K562 (cell line): ENCODE measurements around the gene RHCG. TPM values are rescaled to one million over a fixed set of nuclear protein-coding genes. Genes with fewer than 3 reads are reported as not detected.

ENCODE experiments used
- ATAC-seq: fragments of 200-7000 bp; cut with Tn5 transposase; 3 replicates; pipeline ENCODE4 v1.9.1; 2020; ENCODE audit warnings: moderate library complexity
- BruUV-seq: library from RNA; stranded (reverse); fragments of 400-500 nt; replicated peaks from 2 replicates; lab custom pipeline; 2021; lab: Mats Ljungman, UMichigan
- CTCF ChIA-PET: fragments of 300-600 bp; formaldehyde crosslinking; extraction: SDS; loops from one replicate; lab custom pipeline; 2021; ENCODE audit warnings: low intra/inter-chr PET ratio; lab: Yijun Ruan, JAX
- POLR2A ChIA-PET: fragments of 300-600, 350-650 bp; sonication (Branson Sonifier 250); formaldehyde crosslinking; extraction: SDS; loops from one replicate; lab custom pipeline; 2021; ENCODE audit warnings: antibody characterized with exemption, inconsistent platforms; lab: Yijun Ruan, JAX
- DNase-seq, 4 experiments: peaks; one replicate each; pipeline versions ENCODE4 v3.0.0 to v3.0.0-alpha.2; 2011 to 2018; ENCODE audit warnings: low spot score in 3 of 4, mixed read lengths in 3 of 4; ENCODE audit errors: extremely low read depth in 1 of 4
- FAIRE-seq: peaks from 2 replicates; lab custom pipeline; 2011; peaks lifted over from hg19 to GRCh38; lab: Jason Lieb, UNC
- H2AFZ ChIP-seq: 2 replicates; pipeline ENCODE4 v1.6.0; 2011; ENCODE audit warnings: low read depth, low read length, control low read depth, inconsistent platforms
- H3K27ac ChIP-seq: fragments of 200-600 bp; 3 replicates; pipeline ENCODE4 v1.8.0; 2011; ENCODE audit warnings: low read depth, mild to moderate bottlenecking, control low read depth, inconsistent platforms, low read length, moderate library complexity, mixed read lengths; ENCODE audit errors: extremely low read depth
- H3K27me3 ChIP-seq, 2 experiments: fragments of 300-600 bp in 1 of 2; 2 replicates in 1 of 2; 3 replicates in 1 of 2; pipeline versions ENCODE4 v1.6.0 to v1.8.0; 2011; ENCODE audit warnings: inconsistent platforms in 2 of 2, low read length in 2 of 2, mild to moderate bottlenecking in 1 of 2, mixed read lengths in 1 of 2, moderate library complexity in 1 of 2; ENCODE audit not compliant: control insufficient read depth in 2 of 2, insufficient read depth in 2 of 2
- H3K36me3 ChIP-seq: fragments of 300-600 bp; 3 replicates; pipeline ENCODE4 v1.8.0; 2011; ENCODE audit warnings: mild to moderate bottlenecking, low read length, inconsistent platforms; ENCODE audit not compliant: control insufficient read depth, insufficient read depth
- H3K4me1 ChIP-seq, 2 experiments: fragments of 200-600 bp in 1 of 2; replicated peaks in 1 of 2; 2 replicates in 1 of 2; 3 replicates in 1 of 2; pipeline versions ENCODE4 v1.5.1 to v1.8.0; 2011; ENCODE audit warnings: inconsistent platforms in 2 of 2, low read length in 2 of 2, mild to moderate bottlenecking in 1 of 2, mixed read lengths in 1 of 2, moderate library complexity in 1 of 2; ENCODE audit not compliant: control insufficient read depth in 2 of 2, insufficient read depth in 2 of 2
- H3K4me2 ChIP-seq: 2 replicates; pipeline ENCODE4 v1.6.1; 2011; ENCODE audit warnings: low read length, control low read depth, inconsistent platforms, mixed read lengths; ENCODE audit not compliant: insufficient read depth
- H3K4me3 ChIP-seq: fragments of 200-600 bp; sonication (generic), shearing (Covaris generic); 2 replicates; pipeline ENCODE4 v1.5.1; 2016; ENCODE audit warnings: control low read depth, inconsistent platforms
- H3K79me2 ChIP-seq: fragments of 200-600 bp; 3 replicates; pipeline ENCODE4 v1.8.0; 2011; ENCODE audit warnings: low read length, inconsistent platforms; ENCODE audit not compliant: control insufficient read depth, insufficient read depth
- H3K9ac ChIP-seq, 2 experiments: 2 replicates each; pipeline versions ENCODE4 v1.6.0 to v1.6.1; 2011; ENCODE audit warnings: low read depth in 2 of 2, low read length in 2 of 2, control low read depth in 1 of 2, inconsistent platforms in 1 of 2, mild to moderate bottlenecking in 1 of 2, mixed read lengths in 1 of 2; ENCODE audit not compliant: insufficient read depth in 1 of 2
- H3K9me1 ChIP-seq: one replicate; pipeline ENCODE4 v1.6.0; 2011; ENCODE audit warnings: inconsistent platforms, mild to moderate bottlenecking, low read length, moderate library complexity; ENCODE audit not compliant: control insufficient read depth, insufficient read depth
- H3K9me3 ChIP-seq: replicated peaks from 2 replicates; pipeline ENCODE4 v1.5.1; 2011; ENCODE audit warnings: low read depth, low read length, inconsistent platforms; ENCODE audit not compliant: control insufficient read depth, insufficient read depth
- H4K20me1 ChIP-seq: replicated peaks from 2 replicates; pipeline ENCODE4 v1.6.1; 2011; ENCODE audit warnings: low read length, inconsistent platforms, mixed read lengths; ENCODE audit not compliant: control insufficient read depth, insufficient read depth
- BCL6 ChIP-seq: fragments of 250-450 bp; sonication (Bioruptor Pico); IDR thresholded peaks from 2 replicates; pipeline ENCODE4 v1.4.0; 2020
- DEAF1 ChIP-seq: fragments of 450-650 bp; formaldehyde crosslinking; IDR thresholded peaks from 2 replicates; pipeline ENCODE4 v1.4.0; 2020; ENCODE audit warnings: mild to moderate bottlenecking, moderate library complexity
- KLF6 ChIP-seq: fragments of 250-450 bp; sonication (Bioruptor Pico); IDR thresholded peaks from 2 replicates; pipeline ENCODE4 v1.4.0; 2020; ENCODE audit warnings: mild to moderate bottlenecking, moderate library complexity, borderline replicate concordance
- MAFG ChIP-seq: fragments of 450-650 bp; conservative IDR thresholded peaks from 2 replicates; pipeline ENCODE4 v1.6.1; 2016; ENCODE audit warnings: missing genetic modification characterization, missing compliant biosample characterization
- MAFK ChIP-seq: IDR thresholded peaks from 2 replicates; pipeline ENCODE4 v1.6.1; 2011; ENCODE audit warnings: low read length, improper control_type of control experiment
- MCM2 ChIP-seq: fragments of 450-650 bp; IDR thresholded peaks from 2 replicates; pipeline ENCODE4 v1.6.1; 2017; ENCODE audit warnings: low read depth, mild to moderate bottlenecking
- NFRKB ChIP-seq: fragments of 450-650 bp; IDR thresholded peaks from 2 replicates; pipeline ENCODE4 v1.6.1; 2016; ENCODE audit warnings: low read depth
- PURB ChIP-seq: sonication (generic); formaldehyde crosslinking; IDR thresholded peaks from 2 replicates; pipeline ENCODE4 v1.9.0; 2021; ENCODE audit warnings: low read depth, mild to moderate bottlenecking, missing genetic modification reagents
- RBM14 ChIP-seq: fragments of 200-400 bp; formaldehyde crosslinking; IDR thresholded peaks from 2 replicates; pipeline ENCODE4 v1.6.1; 2018; ENCODE audit warnings: low read depth, mild to moderate bottlenecking, low read length, moderate library complexity, borderline replicate concordance; ENCODE audit not compliant: insufficient read depth
- SMAD1 ChIP-seq: fragments of 150-350 bp; IDR thresholded peaks from 2 replicates; pipeline ENCODE4 v1.6.1; 2014; ENCODE audit warnings: low read length, low read depth; ENCODE audit not compliant: partially characterized antibody
- SMARCC2 ChIP-seq: fragments of 450-650 bp; IDR thresholded peaks from 2 replicates; pipeline ENCODE4 v1.6.1; 2017; ENCODE audit warnings: antibody characterized with exemption, moderate library complexity, mild to moderate bottlenecking, low read depth
- TEAD1 ChIP-seq, 2 experiments: fragments of 450-650 bp in 1 of 2; sonication (generic) in 1 of 2; formaldehyde crosslinking; IDR thresholded peaks; 2 replicates each; pipeline versions ENCODE4 v1.4.0 to v1.8.0; 2020 to 2022; ENCODE audit warnings: mild to moderate bottlenecking in 2 of 2, missing genetic modification reagents in 1 of 2
- WGBS: fragments of 100-300 bp; shearing (Covaris generic); methylation state at CpG from one replicate; pipeline ENCODE4 v1.1.6; 2016; ENCODE audit warnings: low coverage, mixed read lengths; ENCODE audit not compliant: insufficient coverage; ENCODE audit errors: missing lambda C conversion rate; 5-methylcytosine and 5-hydroxymethylcytosine counted together
- in situ Hi-C: fragments of 300-500 bp; cut with MboI; formaldehyde crosslinking; loops from 4 replicates; pipeline ENCODE4 v1.15.0; 2018; ENCODE audit warnings: inconsistent platforms, mixed read lengths
- intact Hi-C: fragments of 100-400 bp; cut with micrococcal nuclease; formaldehyde crosslinking; loops from 2 replicates; pipeline ENCODE4 v1.14.2; 2022
- polyA plus RNA-seq, 8 experiments: library from polyadenylated mRNA; depleted of rRNA in 4 of 8; stranded (reverse) in 5 of 8; unstranded in 3 of 8; fragments of >200 nt; fragmentation: Nextera tagmentation in 2 of 8; fragmentation: Illumina TruSeq in 1 of 8; extraction: Ambion mirVana in 2 of 8; extraction: Trizol in 1 of 8; gene quantifications; 2 replicates each; pipeline versions ENCODE4 v1.2.1 to v1.2.3, GENCODE V29; 2011 to 2014; ENCODE audit warnings: inconsistent platforms in 1 of 8, missing spikeins in 1 of 8
- total RNA-seq, 7 experiments: library from RNA; depleted of rRNA in 6 of 7; stranded (reverse); fragments of >200 nt in 6 of 7; fragmentation: Illumina TruSeq in 2 of 7; extraction: Trizol in 2 of 7; gene quantifications; 2 replicates each; pipeline versions ENCODE4 v1.2.1 to v1.2.3, GENCODE V29; 2011 to 2021; ENCODE audit warnings: low replicate concordance in 1 of 7
- TF ChIP-seq, protein P1 (sequence below): fragments of 150-350 bp; conservative IDR thresholded peaks from 2 replicates; pipeline ENCODE4 v1.6.1; 2014; ENCODE audit warnings: low read length

Gene RHCG
- total and polyA plus RNA-seq, 9 of the 15 experiments (the other 6 are each of a cell fraction or from before 2014, with no cell fraction given) = not detected

- no TSS peak for BruUV-seq
- peaks cover 0 to 7% of the 10 kb centered on the region in 2 experiments; a peak in 2 of 5 replicates for H3K4me1 ChIP-seq
- WGBS = 1% methylated on average over 8 of the region's 8 CpGs
- H3K27ac ChIP-seq = no peak overlapping the region
- no peak overlapping the region for H2AFZ ChIP-seq
- H3K27me3 ChIP-seq = peaks cover 18 to 51% of the 10 kb centered on the region in 2 experiments; a peak in 3 of 5 replicates
- FAIRE-seq (no peak), ATAC-seq (no peak)
- H3K9ac ChIP-seq = no peak overlapping the region; a peak in 1 of 4 replicates
- CTCF ChIA-PET = no interaction called here
- H4K20me1 ChIP-seq = 0 out of 2 replicates have a peak, but pooled peaks cover 3% of the 10 kb centered on the region
- POLR2A ChIA-PET = no interaction called here
- intact Hi-C loops = no loop called here
- H3K79me2 ChIP-seq = no peaks in the 10 kb centered on the region
- H3K9me3 ChIP-seq = no peaks in the 10 kb centered on the region
- H3K9me1 ChIP-seq = no peaks in the 10 kb centered on the region
- H3K36me3 ChIP-seq = no peaks in the 10 kb centered on the region
- TF ChIP-seq MAFG (tag) (no peak), RBM14 (no peak), MAFK (no peak), MCM2 (no peak), BCL6 (no peak), PURB (CRISPR knock-in tag) (no peak), SMAD1 (no peak), KLF6 (CRISPR knock-in tag) (no peak), NFRKB (no peak), TEAD1 (CRISPR knock-in tag; IDR thresholded peaks at IDR 0.05) (no peak), SMARCC2 (no peak), DEAF1 (CRISPR knock-in tag) (no peak)
- TF ChIP-seq, protein P1, sequence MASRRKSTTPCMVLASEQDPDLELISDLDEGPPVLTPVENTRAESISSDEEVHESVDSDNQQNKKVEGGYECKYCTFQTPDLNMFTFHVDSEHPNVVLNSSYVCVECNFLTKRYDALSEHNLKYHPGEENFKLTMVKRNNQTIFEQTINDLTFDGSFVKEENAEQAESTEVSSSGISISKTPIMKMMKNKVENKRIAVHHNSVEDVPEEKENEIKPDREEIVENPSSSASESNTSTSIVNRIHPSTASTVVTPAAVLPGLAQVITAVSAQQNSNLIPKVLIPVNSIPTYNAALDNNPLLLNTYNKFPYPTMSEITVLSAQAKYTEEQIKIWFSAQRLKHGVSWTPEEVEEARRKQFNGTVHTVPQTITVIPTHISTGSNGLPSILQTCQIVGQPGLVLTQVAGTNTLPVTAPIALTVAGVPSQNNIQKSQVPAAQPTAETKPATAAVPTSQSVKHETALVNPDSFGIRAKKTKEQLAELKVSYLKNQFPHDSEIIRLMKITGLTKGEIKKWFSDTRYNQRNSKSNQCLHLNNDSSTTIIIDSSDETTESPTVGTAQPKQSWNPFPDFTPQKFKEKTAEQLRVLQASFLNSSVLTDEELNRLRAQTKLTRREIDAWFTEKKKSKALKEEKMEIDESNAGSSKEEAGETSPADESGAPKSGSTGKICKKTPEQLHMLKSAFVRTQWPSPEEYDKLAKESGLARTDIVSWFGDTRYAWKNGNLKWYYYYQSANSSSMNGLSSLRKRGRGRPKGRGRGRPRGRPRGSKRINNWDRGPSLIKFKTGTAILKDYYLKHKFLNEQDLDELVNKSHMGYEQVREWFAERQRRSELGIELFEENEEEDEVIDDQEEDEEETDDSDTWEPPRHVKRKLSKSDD = no peak
- TF ChIP-seq, all 486 proteins: peak for 0
- Histone ChIP-seq H3K4me2 (no peak overlapping the region), H3K4me3 (no peak overlapping the region)
- in situ Hi-C loops = no loop called here
- DNase-seq = no peak
Observed at GRCh38 chr15:89490814-89491315, 5.5 kb downstream of the RHCG start.
